KMS-11 (cell line): ENCODE results near the gene TSSK3.

Experiments
- H2AFZ ChIP-seq: fragments of 200-600 bp; sonication (generic); 2 replicates; pipeline ENCODE4 v1.6.1; 2016; ENCODE audit warnings: antibody characterized with exemption, mixed run types, low read depth
- H3K27ac ChIP-seq: fragments of 200-600 bp; sonication (generic); 2 replicates; pipeline ENCODE4 v1.6.1; 2016; ENCODE audit warnings: mild to moderate bottlenecking, mixed run types
- H3K27me3 ChIP-seq: fragments of 200-600 bp; sonication (generic); 2 replicates; pipeline ENCODE4 v1.6.1; 2017; ENCODE audit warnings: mild to moderate bottlenecking, low read depth, mixed run types, moderate library complexity; ENCODE audit not compliant: insufficient read depth
- H3K36me3 ChIP-seq: fragments of 200-600 bp; sonication (generic); 2 replicates; pipeline ENCODE4 v1.6.1; 2017; ENCODE audit warnings: mild to moderate bottlenecking, mixed run types; ENCODE audit not compliant: insufficient read depth
- H3K4me1 ChIP-seq: fragments of 200-600 bp; sonication (generic); 2 replicates; pipeline ENCODE4 v1.6.1; 2016; ENCODE audit warnings: mild to moderate bottlenecking, low read depth, mixed run types; ENCODE audit not compliant: poor library complexity, severe bottlenecking
- H3K4me2 ChIP-seq: fragments of 200-600 bp; sonication (generic); 2 replicates; pipeline ENCODE4 v1.7.0; 2016; ENCODE audit warnings: mild to moderate bottlenecking, mixed run types
- H3K4me3 ChIP-seq: fragments of 200-600 bp; sonication (generic); IDR thresholded peaks from 2 replicates; pipeline ENCODE4 v1.6.1; 2017; ENCODE audit warnings: low read depth, low read length, mixed read lengths; ENCODE audit not compliant: insufficient read depth
- H3K79me2 ChIP-seq: fragments of 200-600 bp; sonication (generic); 2 replicates; pipeline ENCODE4 v1.6.1; 2016; ENCODE audit warnings: low read depth, mixed run types; ENCODE audit not compliant: insufficient read depth
- H3K9ac ChIP-seq: fragments of 200-600 bp; sonication (generic); 2 replicates; pipeline ENCODE4 v1.6.1; 2016; ENCODE audit warnings: mild to moderate bottlenecking, mixed run types
- H4K20me1 ChIP-seq: fragments of 200-600 bp; sonication (generic); 2 replicates; pipeline ENCODE4 v1.6.1; 2016; ENCODE audit warnings: mild to moderate bottlenecking, mixed run types; ENCODE audit not compliant: insufficient read depth
- TF ChIP-seq, protein P1 (sequence below): fragments of 200-600 bp; sonication (generic); conservative IDR thresholded peaks from 2 replicates; pipeline ENCODE4 v1.6.1; 2017; ENCODE audit warnings: low read depth, mild to moderate bottlenecking, antibody characterized with exemption, low read length, moderate library complexity, mixed read lengths

TSSK3 gene

DNA sequence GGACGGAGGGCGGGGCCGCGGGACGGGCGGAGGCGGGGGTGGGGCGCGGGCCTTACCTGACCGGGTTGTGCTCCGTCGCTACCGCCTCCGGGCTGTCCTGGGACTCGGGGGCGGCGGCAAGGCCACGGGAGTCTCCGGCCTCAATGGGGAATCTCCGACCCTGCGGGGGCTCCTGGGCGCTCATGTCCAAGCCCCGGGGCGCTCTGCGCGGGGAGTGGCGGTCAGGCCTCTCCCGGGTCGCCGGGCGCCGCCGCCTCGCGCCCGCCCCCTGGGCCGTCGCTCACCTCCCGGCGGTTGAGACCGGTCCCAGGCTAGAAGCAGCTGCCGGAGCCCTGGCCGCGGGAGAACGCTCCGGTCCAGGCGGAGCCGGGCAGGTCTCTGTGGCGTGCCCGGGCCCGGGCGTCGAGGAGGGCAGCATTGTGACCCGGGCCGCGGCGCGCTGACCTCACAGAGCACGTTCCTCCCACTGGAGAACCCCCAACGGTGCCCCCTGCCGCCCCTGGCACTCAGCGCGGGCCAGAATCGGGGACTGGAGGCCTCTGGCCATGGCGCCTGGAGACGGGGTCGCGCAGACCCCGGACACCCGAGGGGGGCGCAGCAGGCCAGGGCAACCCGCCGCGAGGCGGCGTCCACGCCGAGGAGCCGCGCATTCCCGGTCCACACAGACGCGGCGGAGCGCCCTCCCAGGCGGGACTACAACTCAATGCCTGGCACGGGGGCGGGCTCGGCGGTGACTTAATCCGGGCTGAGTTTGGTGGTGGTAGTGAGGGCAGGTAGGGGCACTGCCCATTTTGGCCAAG is 465 bp upstream of the TSSK3 start:
- no peak overlapping the region for H2AFZ ChIP-seq
- TF ChIP-seq, protein P1, sequence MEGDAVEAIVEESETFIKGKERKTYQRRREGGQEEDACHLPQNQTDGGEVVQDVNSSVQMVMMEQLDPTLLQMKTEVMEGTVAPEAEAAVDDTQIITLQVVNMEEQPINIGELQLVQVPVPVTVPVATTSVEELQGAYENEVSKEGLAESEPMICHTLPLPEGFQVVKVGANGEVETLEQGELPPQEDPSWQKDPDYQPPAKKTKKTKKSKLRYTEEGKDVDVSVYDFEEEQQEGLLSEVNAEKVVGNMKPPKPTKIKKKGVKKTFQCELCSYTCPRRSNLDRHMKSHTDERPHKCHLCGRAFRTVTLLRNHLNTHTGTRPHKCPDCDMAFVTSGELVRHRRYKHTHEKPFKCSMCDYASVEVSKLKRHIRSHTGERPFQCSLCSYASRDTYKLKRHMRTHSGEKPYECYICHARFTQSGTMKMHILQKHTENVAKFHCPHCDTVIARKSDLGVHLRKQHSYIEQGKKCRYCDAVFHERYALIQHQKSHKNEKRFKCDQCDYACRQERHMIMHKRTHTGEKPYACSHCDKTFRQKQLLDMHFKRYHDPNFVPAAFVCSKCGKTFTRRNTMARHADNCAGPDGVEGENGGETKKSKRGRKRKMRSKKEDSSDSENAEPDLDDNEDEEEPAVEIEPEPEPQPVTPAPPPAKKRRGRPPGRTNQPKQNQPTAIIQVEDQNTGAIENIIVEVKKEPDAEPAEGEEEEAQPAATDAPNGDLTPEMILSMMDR, result no peak
- no peaks in the 10 kb centered on the region for H3K36me3 ChIP-seq
- no peak overlapping the region for H3K4me2 ChIP-seq
- H3K4me3 ChIP-seq, result no peak overlapping the region
- H3K9ac ChIP-seq, result no peak overlapping the region
- H3K4me1 ChIP-seq, result no peaks in the 10 kb centered on the region
- H3K79me2 ChIP-seq, result no peaks in the 10 kb centered on the region
- H4K20me1 ChIP-seq, result no peaks in the 10 kb centered on the region
- no peak overlapping the region for H3K27ac ChIP-seq
- no peaks in the 10 kb centered on the region for H3K27me3 ChIP-seq

DNA sequence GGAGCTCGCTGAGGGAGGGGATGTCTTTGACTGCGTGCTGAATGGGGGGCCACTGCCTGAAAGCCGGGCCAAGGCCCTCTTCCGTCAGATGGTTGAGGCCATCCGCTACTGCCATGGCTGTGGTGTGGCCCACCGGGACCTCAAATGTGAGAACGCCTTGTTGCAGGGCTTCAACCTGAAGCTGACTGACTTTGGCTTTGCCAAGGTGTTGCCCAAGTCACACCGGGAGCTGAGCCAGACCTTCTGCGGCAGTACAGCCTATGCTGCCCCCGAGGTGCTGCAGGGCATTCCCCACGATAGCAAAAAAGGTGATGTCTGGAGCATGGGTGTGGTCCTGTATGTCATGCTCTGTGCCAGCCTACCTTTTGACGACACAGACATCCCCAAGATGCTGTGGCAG is 1.4 kb downstream of the TSSK3 start:
- H3K27ac ChIP-seq, result no peak overlapping the region
- H3K4me1 ChIP-seq, result no peaks in the 10 kb centered on the region
- TF ChIP-seq, protein P1, result no peak
- no peak overlapping the region for H3K4me2 ChIP-seq
- no peaks in the 10 kb centered on the region for H3K27me3 ChIP-seq
- H3K79me2 ChIP-seq, result no peaks in the 10 kb centered on the region
- H3K9ac ChIP-seq, result no peak overlapping the region
- no peaks in the 10 kb centered on the region for H3K36me3 ChIP-seq
- no peak overlapping the region for H2AFZ ChIP-seq
- no peak overlapping the region for H3K4me3 ChIP-seq
- H4K20me1 ChIP-seq, result no peaks in the 10 kb centered on the region

DNA sequence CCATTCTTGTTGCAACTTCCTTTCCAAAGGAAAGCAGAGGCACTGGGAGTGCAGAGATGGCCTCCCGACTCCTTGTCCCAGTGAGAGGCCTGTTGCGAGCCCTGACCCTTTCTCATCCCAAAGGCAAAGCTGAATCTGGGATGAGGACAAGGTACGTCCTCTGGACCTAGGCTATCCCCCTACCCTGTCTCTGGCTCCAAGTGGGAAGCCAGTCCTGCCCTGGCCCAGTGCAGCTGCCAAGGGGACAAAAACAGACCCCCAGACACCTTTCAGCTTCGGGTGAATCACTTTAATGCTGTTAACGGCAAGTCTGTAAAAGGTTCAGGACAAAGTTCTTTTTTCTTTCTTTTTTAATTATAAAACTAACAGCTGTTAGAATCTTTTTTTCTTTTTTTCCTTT is 2.5 kb downstream of the TSSK3 start:
- no peak overlapping the region for H3K4me2 ChIP-seq
- H3K4me1 ChIP-seq, result no peaks in the 10 kb centered on the region
- H3K27ac ChIP-seq, result no peak overlapping the region
- no peaks in the 10 kb centered on the region for H3K79me2 ChIP-seq
- TF ChIP-seq, protein P1, result no peak
- H3K36me3 ChIP-seq, result no peaks in the 10 kb centered on the region
- H4K20me1 ChIP-seq, result no peaks in the 10 kb centered on the region
- H3K27me3 ChIP-seq, result no peaks in the 10 kb centered on the region
- H2AFZ ChIP-seq, result no peak overlapping the region
- H3K9ac ChIP-seq, result no peak overlapping the region
- no peak overlapping the region for H3K4me3 ChIP-seq

DNA sequence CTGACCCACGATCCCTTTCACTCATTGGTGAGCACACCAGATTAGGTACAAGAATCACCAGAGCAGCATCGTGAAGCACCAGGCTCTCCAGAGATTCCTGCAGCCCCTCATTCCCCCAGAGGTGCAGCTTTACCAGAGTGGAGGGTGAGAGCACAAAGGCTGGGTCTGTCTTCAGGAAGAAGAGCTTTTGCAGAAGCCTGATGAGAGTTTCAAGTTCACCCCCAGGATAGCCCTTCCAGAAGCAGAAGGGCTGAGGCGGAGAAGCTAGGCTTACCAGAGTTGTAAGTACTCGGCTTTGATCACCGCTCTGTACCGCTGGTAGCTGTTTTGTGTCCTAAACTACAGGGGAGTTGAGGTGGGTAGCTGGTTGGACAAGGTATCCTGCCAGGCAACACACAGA is 3.1 kb downstream of the TSSK3 start:
- Histone ChIP-seq H3K9ac (no peak overlapping the region), H3K4me1 (no peaks in the 10 kb centered on the region), H3K4me2 (no peak overlapping the region), H2AFZ (no peak overlapping the region), H4K20me1 (no peaks in the 10 kb centered on the region), H3K4me3 (no peak overlapping the region), H3K27me3 (no peaks in the 10 kb centered on the region), H3K27ac (no peak overlapping the region), H3K36me3 (no peaks in the 10 kb centered on the region), H3K79me2 (no peaks in the 10 kb centered on the region)
- TF ChIP-seq, protein P1, result no peak
